Left lung (tissue), 10 donors: Measurements from ENCODE around the gene OR10AD1. TPM values are rescaled to one million over a fixed set of nuclear protein-coding genes. Genes with fewer than 3 reads are reported as not detected.

Source experiments
- ATAC-seq: fragments of 200-7000 bp; cut with Tn5 transposase; one replicate; pipeline ENCODE4 v1.9.1; 2020; ENCODE audit warnings: moderate library complexity
- DNase-seq, 4 donors: peaks; one replicate each; pipeline ENCODE4 v3.0.0-alpha.2; 2013 to 2020
- H3K27ac ChIP-seq, 2 donors: fragments of 200-600 bp; sonication (generic) in 1 of 2; one replicate each; pipeline versions ENCODE4 v1.5.0 to v1.8.0; 2020 to 2021
- H3K27me3 ChIP-seq, 2 donors: fragments of 200-600 bp; sonication (generic) in 1 of 2; one replicate each; pipeline versions ENCODE4 v1.5.0 to v1.8.0; 2020 to 2021
- H3K36me3 ChIP-seq, 2 donors: fragments of 200-600 bp; sonication (generic) in 1 of 2; one replicate each; pipeline versions ENCODE4 v1.5.0 to v1.8.0; 2020 to 2021
- H3K4me1 ChIP-seq, 2 donors: fragments of 200-600 bp; one replicate each; pipeline ENCODE4 v1.8.0; 2021
- H3K4me3 ChIP-seq, 2 donors: fragments of 200-600 bp; sonication (generic) in 1 of 2; one replicate each; pipeline versions ENCODE4 v1.5.0 to v1.8.0; 2020 to 2021; ENCODE audit warnings: mild to moderate bottlenecking in 1 of 2
- H3K9me3 ChIP-seq, 2 donors: fragments of 200-600 bp; sonication (generic) in 1 of 2; one replicate each; pipeline versions ENCODE4 v1.5.0 to v1.8.0; 2020 to 2021
- CTCF ChIP-seq, 2 donors: fragments of 200-600 bp; sonication (generic) in 1 of 2; IDR thresholded peaks; one replicate each; pipeline versions ENCODE4 v1.5.0 to v1.8.0; 2021; ENCODE audit warnings: antibody characterized with exemption in 2 of 2
- intact Hi-C, 2 donors: fragments of 100-400 bp; cut with DNase I; formaldehyde crosslinking; loops; one replicate each; pipeline versions ENCODE4 v1.11.2 to v1.14.2; 2022
- polyA plus RNA-seq, 6 donors: library from polyadenylated mRNA; unstranded; fragments of 120-200 nt; gene quantifications; one replicate each; pipeline ENCODE4 v1.2.1, GENCODE V29; 2013; ENCODE audit not compliant: insufficient read length in 6 of 6
- total RNA-seq, 2 donors: library from RNA; stranded (reverse); fragmentation: NEBNext Ultra II Directional; extraction: Animal tissue kit (Norgen Biotek cat#: 25700); gene quantifications; one replicate each; pipeline ENCODE4 v1.2.1, GENCODE V29; 2021
- donor health status: DM: no; HTN: yes; CAD: no.
- donor health status: DM: no; HTN: no; CAD: no.

The OR10AD1 gene
- total and polyA plus RNA-seq, 8 donors: 0.50 to 1.3 (median 0.89) TPM; not detected in 2

DNA sequence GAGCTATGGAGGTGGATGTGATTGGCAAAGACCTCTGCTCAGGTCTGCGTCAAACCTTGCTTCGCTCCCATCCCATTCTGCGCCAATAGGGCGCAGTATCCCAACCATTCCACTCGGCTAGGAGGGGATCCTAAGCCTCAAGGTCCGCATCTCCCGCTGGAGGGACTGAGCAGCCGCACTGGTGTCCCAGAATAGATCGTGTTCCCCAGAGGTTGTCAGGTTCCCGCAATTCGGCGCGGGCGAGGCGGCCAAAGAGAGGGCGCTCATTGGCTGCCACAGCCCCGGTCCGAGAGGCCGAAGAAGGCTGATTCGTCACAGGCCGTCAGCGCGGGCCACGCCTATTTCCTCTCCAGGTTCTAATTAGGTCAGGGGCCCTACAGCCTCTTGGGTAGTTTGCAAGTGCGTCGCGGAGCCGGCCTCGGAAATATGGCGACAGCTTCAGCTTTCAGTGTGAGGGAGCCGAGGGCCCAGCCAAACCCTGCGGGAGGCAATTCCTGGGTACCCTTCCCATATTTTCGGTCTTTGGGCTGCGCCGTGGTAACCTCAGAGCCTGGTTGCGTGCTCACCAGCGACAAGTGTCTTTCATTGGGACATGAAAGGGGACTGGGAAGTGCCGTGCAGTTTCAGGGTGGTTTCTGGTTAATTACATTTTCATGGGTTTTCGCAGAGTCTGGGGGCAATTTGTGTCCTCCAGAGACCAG lies 5.0 kb downstream of the OR10AD1 start:
- no peak for TF ChIP-seq CTCF (IDR thresholded peaks at IDR 0.05)
- H3K4me1 ChIP-seq: peaks cover 7 to 35% of the 10 kb centered on the region in 2 donors
- peak overlapping the region; percentile 58 to 61 for H3K4me3 ChIP-seq
- intact Hi-C loops: no loop called here
- peak; percentile 93 to 99 (median 98) for DNase-seq
- ATAC-seq: peak; percentile 91
- no peaks in the 10 kb centered on the region for H3K36me3 ChIP-seq
- no peaks in the 10 kb centered on the region for H3K9me3 ChIP-seq
- no peaks in the 10 kb centered on the region for H3K27me3 ChIP-seq
- peak overlapping the region; percentile 95 to 98 for H3K27ac ChIP-seq

DNA sequence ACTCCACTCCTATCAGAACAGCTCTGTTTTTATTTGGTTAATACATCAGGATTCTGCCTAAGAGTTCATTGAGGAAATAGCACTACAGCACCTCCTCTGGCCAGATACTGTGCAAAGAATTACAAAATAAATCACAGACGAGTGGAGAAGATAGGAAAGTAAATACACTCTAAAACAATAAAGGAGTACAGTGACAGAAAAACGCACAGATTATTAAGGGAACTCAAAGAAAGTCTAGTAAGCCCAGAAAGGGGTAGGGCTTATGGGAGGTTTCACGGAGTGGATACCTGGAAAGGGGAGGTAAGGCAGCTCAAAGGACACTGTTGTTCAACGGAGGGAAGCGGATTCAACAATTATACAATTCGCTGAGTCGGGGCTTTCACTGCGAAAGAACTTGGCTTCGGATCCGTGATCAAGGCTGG lies 5.5 kb downstream of the OR10AD1 start:
- peak; percentile 59 for ATAC-seq
- H3K9me3 ChIP-seq: no peaks in the 10 kb centered on the region

GRCh38 chr12:48194799-48195201 lies 8.3 kb downstream of the OR10AD1 start:
- Histone ChIP-seq H3K4me1 (peaks cover 0 to 21% of the 10 kb centered on the region in 2 donors), H3K4me3 (no peak overlapping the region), H3K36me3 (no peaks in the 10 kb centered on the region), H3K27me3 (peaks cover 0 to 5% of the 10 kb centered on the region in 2 donors), H3K27ac (no peak overlapping the region), H3K9me3 (no peaks in the 10 kb centered on the region)
- no peak for TF ChIP-seq CTCF (IDR thresholded peaks at IDR 0.05)
- no peak for DNase-seq
- no peak for ATAC-seq
- intact Hi-C loops: no loop called here

More for the DNA sequence above, 5.5 kb downstream of the OR10AD1 start:
- Histone ChIP-seq H3K36me3 (no peaks in the 10 kb centered on the region), H3K27ac (peak overlapping the region; percentile 95 to 98), H3K27me3 (no peaks in the 10 kb centered on the region), H3K4me1 (peaks cover 7 to 36% of the 10 kb centered on the region in 2 donors), H3K4me3 (peak overlapping the region; percentile 58 to 61)
- intact Hi-C loops: no loop called here
- TF ChIP-seq CTCF (IDR thresholded peaks at IDR 0.05): peak in 1 of 2 donors; percentile 38
- peak in 1 of 4 donors; percentile 56 for DNase-seq

- H3K36me3 ChIP-seq: no peaks in the 10 kb centered on the region
- H3K4me1 ChIP-seq: peaks cover 0 to 9% of the 10 kb centered on the region in 2 donors
- intact Hi-C loops: no loop called here
- peak overlapping the region in 1 of 2 donors; percentile 39 for H3K27ac ChIP-seq
- H3K9me3 ChIP-seq: no peaks in the 10 kb centered on the region
- H3K4me3 ChIP-seq: no peak overlapping the region
- peak; percentile 21 for ATAC-seq
- no peak for DNase-seq
- TF ChIP-seq CTCF (IDR thresholded peaks at IDR 0.05): no peak
- peaks cover 0 to 6% of the 10 kb centered on the region in 2 donors for H3K27me3 ChIP-seq
Observed at GRCh38 chr12:48193623-48194022, 9.5 kb downstream of the OR10AD1 start.

- TF ChIP-seq CTCF (IDR thresholded peaks at IDR 0.05): no peak
- Histone ChIP-seq H3K4me1 (peaks cover 0 to 9% of the 10 kb centered on the region in 2 donors), H3K36me3 (no peaks in the 10 kb centered on the region), H3K27ac (peak overlapping the region in 1 of 2 donors; percentile 39), H3K4me3 (no peak overlapping the region), H3K9me3 (no peaks in the 10 kb centered on the region), H3K27me3 (peaks cover 0 to 6% of the 10 kb centered on the region in 2 donors)
- intact Hi-C loops: no loop called here
- no peak for DNase-seq
- ATAC-seq: peak; percentile 7
Observed at GRCh38 chr12:48192861-48193260, 10.2 kb downstream of the OR10AD1 start.
